ENCODE results near the gene ESYT1. TPM values are rescaled to one million over a fixed set of nuclear protein-coding genes. Genes with fewer than 3 reads are reported as not detected.

The ESYT1 gene
- polyA plus RNA-seq, 1 donor from 2014 or later: 156 TPM

GRCh38 chr12:56160894-56161689 lies 33.0 kb downstream of the ESYT1 start:
- Mint-ChIP-seq H3K4me1 (peaks cover 18 to 27% (median 21%) of the 10 kb centered on the region in 3 donors), H3K27me3 (no peaks in the 10 kb centered on the region), H3K36me3 (peaks cover 4% of the 10 kb centered on the region), H3K27ac (peak overlapping the region; percentile 64 to 97 (median 87)), H3K9me3 (no peaks in the 10 kb centered on the region), H3K4me3 (peak overlapping the region in 2 of 4 donors; percentile 79 to 84)

DNA sequence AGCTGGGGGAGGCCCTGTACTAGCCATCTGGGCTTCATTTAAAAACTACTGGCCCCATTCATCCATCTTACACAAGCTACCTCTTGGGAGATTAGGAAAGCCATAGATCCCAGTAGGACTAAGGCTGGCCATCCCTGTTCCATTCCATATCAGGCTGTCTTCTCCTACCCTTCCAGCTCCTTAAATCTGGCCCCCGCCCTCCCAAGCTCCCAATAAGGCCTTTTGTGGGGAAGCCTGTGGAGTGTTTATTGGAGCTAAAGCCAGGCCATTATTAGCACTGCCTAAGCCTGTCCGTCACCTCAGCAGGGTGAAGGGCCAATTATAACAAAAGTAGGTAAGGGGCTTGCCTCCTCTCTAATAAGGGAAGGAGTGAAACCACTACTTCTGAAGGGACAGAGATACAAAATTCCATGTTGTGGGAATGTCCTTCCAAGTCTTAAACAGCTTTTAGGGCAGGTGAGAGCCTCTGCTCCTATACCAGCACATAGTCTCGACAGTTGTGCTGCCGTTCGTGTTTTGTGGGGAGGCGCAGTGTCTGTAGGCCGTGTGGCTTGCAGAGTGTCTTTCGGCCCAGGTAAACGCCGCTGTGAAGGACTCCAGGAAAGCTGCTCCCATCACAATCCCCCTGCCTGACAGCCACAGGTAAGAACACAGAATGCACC lies 33.8 kb downstream of the ESYT1 start:
- no peaks in the 10 kb centered on the region for H3K9me3 Mint-ChIP-seq
- peak overlapping the region in 2 of 3 donors; percentile 51 to 73 for H3K27ac Mint-ChIP-seq
- H3K4me1 Mint-ChIP-seq: peaks cover 18 to 27% (median 21%) of the 10 kb centered on the region in 3 donors
- H3K27me3 Mint-ChIP-seq: no peaks in the 10 kb centered on the region
- H3K36me3 Mint-ChIP-seq: peaks cover 4% of the 10 kb centered on the region
- peak overlapping the region in 1 of 4 donors; percentile 79 for H3K4me3 Mint-ChIP-seq

- Mint-ChIP-seq H3K27ac (peak overlapping the region; percentile 19 to 44 (median 31)), H3K27me3 (no peaks in the 10 kb centered on the region), H3K9me3 (no peaks in the 10 kb centered on the region), H3K4me1 (peaks cover 18 to 24% (median 20%) of the 10 kb centered on the region in 3 donors), H3K4me3 (no peak overlapping the region), H3K36me3 (peaks cover 4% of the 10 kb centered on the region)
Observed at GRCh38 chr12:56162468-56163290, 34.6 kb downstream of the ESYT1 start.

DNA sequence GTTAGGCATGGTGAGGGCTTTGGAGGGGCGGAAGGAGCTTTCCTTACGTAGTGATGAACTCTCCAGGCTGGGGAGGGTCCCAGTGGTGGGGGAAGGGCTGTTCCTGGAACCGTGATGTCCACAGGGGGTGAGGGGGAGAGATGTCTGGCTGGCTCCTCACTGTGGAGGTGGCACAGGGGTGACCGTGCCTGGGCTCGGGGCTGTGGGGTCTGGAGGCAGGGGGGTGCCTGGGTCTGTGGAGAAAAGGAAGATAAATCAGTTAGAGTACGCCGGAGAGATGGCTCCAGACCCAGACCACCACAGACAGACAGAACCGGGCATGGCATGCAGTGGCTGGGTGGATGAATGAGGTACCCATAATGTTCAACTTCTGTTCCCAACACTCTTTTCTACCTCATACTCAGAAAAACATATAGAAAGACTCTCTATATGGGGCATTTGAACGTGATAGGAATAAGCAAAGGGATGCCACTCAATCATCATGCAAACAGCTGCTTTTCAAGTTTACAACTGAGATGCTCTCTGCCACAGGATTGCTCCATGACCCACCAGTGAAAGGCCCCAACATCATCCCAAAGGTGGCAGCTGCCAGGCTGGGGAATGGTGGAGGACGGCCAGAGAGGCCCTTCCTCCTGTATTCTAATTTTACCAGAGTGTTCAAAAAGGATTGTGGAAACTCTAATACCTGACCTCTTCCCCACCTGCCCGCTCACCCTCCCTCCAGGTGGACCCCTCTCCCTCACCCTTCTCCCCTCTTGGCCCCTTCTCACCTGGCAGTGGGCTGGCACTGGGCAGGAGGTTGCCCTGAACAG lies 35.7 kb downstream of the ESYT1 start:
- no peaks in the 10 kb centered on the region for H3K9me3 Mint-ChIP-seq
- H3K4me1 Mint-ChIP-seq: peaks cover 18 to 24% (median 18%) of the 10 kb centered on the region in 3 donors
- H3K36me3 Mint-ChIP-seq: peaks cover 4% of the 10 kb centered on the region
- no peaks in the 10 kb centered on the region for H3K27me3 Mint-ChIP-seq
- H3K4me3 Mint-ChIP-seq: peak overlapping the region in 2 of 4 donors; percentile 37 to 55
- peak overlapping the region in 2 of 3 donors; percentile 23 to 43 for H3K27ac Mint-ChIP-seq

GRCh38 chr12:56164345-56164729 lies 36.3 kb downstream of the ESYT1 start:
- Mint-ChIP-seq H3K4me1 (peaks cover 12 to 18% (median 13%) of the 10 kb centered on the region in 3 donors), H3K27me3 (no peaks in the 10 kb centered on the region), H3K4me3 (peak overlapping the region in 1 of 4 donors; percentile 55), H3K9me3 (no peaks in the 10 kb centered on the region), H3K36me3 (peaks cover 4% of the 10 kb centered on the region), H3K27ac (peak overlapping the region in 1 of 3 donors; percentile 43)

DNA sequence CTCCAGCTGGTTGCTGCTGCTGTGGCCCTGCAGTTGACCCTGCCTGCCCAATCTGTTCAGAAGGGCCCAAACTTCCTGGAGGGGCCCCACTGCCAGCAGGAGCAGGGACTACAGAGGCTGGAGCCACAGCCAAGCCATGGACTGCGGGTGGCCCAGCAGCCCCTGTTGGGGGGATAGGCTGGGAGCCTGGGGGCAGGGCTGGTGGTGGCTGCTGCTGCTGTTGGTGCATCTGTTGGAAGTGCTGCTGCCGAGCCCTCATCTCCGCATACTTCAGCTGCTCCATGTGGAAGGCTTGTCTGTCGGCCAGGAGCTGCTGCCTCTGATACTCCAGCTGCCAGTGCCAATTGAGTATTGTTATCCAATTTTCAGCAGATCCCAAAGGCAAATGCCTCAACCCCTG lies 37.3 kb downstream of the ESYT1 start:
- H3K36me3 Mint-ChIP-seq: peaks cover 2% of the 10 kb centered on the region
- no peak overlapping the region for H3K4me3 Mint-ChIP-seq
- no peaks in the 10 kb centered on the region for H3K9me3 Mint-ChIP-seq
- no peaks in the 10 kb centered on the region for H3K27me3 Mint-ChIP-seq
- H3K4me1 Mint-ChIP-seq: peaks cover 5 to 8% (median 7%) of the 10 kb centered on the region in 3 donors
- H3K27ac Mint-ChIP-seq: no peak overlapping the region

GRCh38 chr12:56169229-56169759 lies 41.2 kb downstream of the ESYT1 start:
- Mint-ChIP-seq H3K27me3 (no peaks in the 10 kb centered on the region), H3K36me3 (no peaks in the 10 kb centered on the region), H3K27ac (peak overlapping the region in 2 of 3 donors; percentile 51 to 90), H3K4me3 (peak overlapping the region in 1 of 4 donors; percentile 26), H3K9me3 (no peaks in the 10 kb centered on the region), H3K4me1 (no peaks in the 10 kb centered on the region)

GRCh38 chr12:56172839-56173238 lies 44.8 kb downstream of the ESYT1 start:
- H3K27ac Mint-ChIP-seq: no peak overlapping the region
- H3K36me3 Mint-ChIP-seq: no peaks in the 10 kb centered on the region
- no peaks in the 10 kb centered on the region for H3K27me3 Mint-ChIP-seq

DNA sequence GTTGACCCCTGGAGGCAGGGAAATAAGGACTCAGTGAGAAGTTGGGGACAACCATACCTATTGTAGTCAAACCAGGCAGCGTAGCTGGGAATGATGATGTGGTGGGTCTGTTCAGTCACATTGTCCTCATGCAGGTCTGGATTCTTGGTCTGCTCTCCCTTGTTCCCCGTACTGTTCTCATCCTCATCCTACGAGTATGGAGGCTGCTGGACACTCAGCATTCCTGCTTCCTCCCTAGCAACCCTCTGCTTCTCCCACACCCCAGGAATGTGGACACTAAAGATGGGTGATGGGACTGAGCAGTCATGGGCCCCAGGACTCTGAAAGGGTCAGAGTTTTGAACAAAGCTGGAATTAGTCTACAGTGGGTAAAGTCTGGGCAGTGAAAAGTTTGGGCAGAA lies 50.3 kb downstream of the ESYT1 start:
- Mint-ChIP-seq H3K4me1 (no peaks in the 10 kb centered on the region), H3K4me3 (no peak overlapping the region), H3K9me3 (no peaks in the 10 kb centered on the region), H3K36me3 (no peaks in the 10 kb centered on the region), H3K27me3 (no peaks in the 10 kb centered on the region), H3K27ac (peak overlapping the region in 1 of 3 donors; percentile 2)

More at GRCh38 chr12:56172839-56173238, 44.8 kb downstream of the ESYT1 start:
- Mint-ChIP-seq H3K4me3 (no peak overlapping the region), H3K4me1 (no peaks in the 10 kb centered on the region), H3K9me3 (no peaks in the 10 kb centered on the region)

DNA sequence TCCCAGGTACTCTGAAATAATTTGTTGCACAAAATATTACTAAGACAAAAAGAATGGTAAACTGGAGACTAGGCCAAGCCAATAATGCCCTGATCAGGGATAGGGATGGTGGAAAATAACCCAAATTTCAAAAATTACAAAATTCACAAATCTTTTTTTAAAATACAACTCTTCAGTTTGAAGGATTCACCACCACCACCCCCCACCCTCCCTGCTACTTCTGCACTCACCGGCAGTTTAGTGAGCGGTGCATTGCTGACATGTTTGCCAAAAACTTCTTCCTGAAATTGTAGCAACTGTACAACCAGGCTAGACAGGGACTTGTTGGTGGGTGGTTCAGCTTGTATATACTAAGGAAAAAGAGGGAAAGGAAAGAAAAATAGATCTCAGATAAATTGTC lies 58.9 kb downstream of the ESYT1 start:
- H3K4me3 Mint-ChIP-seq: peak overlapping the region in 2 of 4 donors; percentile 78 to 98
- peaks cover 27 to 30% (median 30%) of the 10 kb centered on the region in 3 donors for H3K4me1 Mint-ChIP-seq
- no peaks in the 10 kb centered on the region for H3K27me3 Mint-ChIP-seq
- no peaks in the 10 kb centered on the region for H3K9me3 Mint-ChIP-seq
- H3K36me3 Mint-ChIP-seq: no peaks in the 10 kb centered on the region
- H3K27ac Mint-ChIP-seq: peak overlapping the region in 1 of 3 donors; percentile 100

- Mint-ChIP-seq H3K27me3 (no peaks in the 10 kb centered on the region), H3K9me3 (no peaks in the 10 kb centered on the region), H3K27ac (peak overlapping the region; percentile 87 to 100 (median 88)), H3K4me3 (peak overlapping the region; percentile 86 to 98 (median 88)), H3K4me1 (peaks cover 31 to 36% (median 35%) of the 10 kb centered on the region in 3 donors), H3K36me3 (peaks cover 2% of the 10 kb centered on the region)
Observed at GRCh38 chr12:56188131-56188777, 60.2 kb downstream of the ESYT1 start.

- Mint-ChIP-seq H3K9me3 (no peaks in the 10 kb centered on the region), H3K27me3 (no peaks in the 10 kb centered on the region), H3K4me1 (peaks cover 32 to 39% (median 37%) of the 10 kb centered on the region in 3 donors), H3K4me3 (peak overlapping the region; percentile 86 to 98 (median 88)), H3K36me3 (peaks cover 3% of the 10 kb centered on the region), H3K27ac (peak overlapping the region; percentile 20 to 100 (median 88))
Observed at GRCh38 chr12:56188778-56189098, 60.7 kb downstream of the ESYT1 start.

DNA sequence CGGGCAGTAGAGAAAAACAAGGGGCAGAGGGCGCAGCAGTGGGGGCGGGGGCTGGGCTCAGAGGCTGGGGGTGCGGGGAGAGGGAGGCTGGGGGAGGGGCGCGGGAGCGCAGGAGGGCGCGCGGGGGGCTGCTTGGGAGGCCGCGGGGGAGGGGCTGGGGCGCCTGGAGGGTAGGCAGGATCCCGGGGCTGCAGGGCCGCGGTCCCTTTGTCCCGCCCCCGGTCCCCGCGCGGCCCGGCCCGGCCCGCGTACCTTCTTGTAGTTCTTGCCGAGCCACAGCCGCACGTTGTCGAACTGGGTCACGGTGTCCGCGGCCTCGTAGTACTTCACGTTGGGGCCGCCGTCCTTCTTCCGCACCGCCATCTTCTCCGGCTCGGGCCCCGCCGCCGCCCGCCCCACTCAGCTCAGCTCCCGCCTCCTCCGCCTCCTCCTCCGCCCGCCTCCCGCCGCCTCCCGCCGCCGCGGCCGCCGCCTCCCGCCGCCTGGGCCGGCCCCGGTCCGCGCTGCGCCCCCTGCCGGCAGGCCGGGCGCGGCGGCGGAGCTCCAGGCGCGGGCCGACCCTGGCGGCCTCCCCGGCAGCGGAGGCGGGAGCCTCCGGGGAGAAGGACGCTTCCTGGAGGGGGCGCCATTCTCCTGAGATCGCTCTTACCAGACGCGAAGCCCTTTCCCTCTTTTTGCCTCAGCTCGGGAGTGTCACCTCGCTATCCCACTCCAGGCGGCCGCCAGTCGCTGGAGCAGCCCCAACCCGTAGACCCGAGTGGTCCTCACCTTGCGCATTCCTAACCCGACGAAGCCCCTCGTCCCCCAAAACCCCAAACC lies 61.2 kb downstream of the ESYT1 start, which contains the start of gene SMARCC2:
Gene SMARCC2, minus strand, starts transcription at position 385 of the 819 bp plus-strand sequence. Its CDS starts 22 bp downstream, at position 363.
- Mint-ChIP-seq H3K36me3 (peaks cover 3% of the 10 kb centered on the region), H3K27ac (peak within 1 kb of the TSS; percentile 98 to 100 (median 99)), H3K4me1 (peaks cover 32 to 41% (median 40%) of the 10 kb centered on the region in 3 donors), H3K9me3 (no peaks in the 10 kb centered on the region), H3K4me3 (peak within 1 kb of the TSS; percentile 90 to 100 (median 98)), H3K27me3 (no peaks in the 10 kb centered on the region)
